Forelimb muscle (tissue), 1 donor: ENCODE measurements around the gene GLUD1. TPM values are rescaled to one million over a fixed set of nuclear protein-coding genes. Genes with fewer than 3 reads are reported as not detected.
"Not testable (repeated sequence)": the region's sequence is repeated elsewhere in the genome, so short reads cannot be mapped to it uniquely, and the experiment has no call there.

Source experiments
- DNase-seq: peaks from one replicate; pipeline ENCODE4 v3.0.0-alpha.2; 2013; ENCODE audit warnings: low read depth
- polyA plus RNA-seq: library from polyadenylated mRNA; unstranded; fragments of 120-200 nt; gene quantifications from one replicate; pipeline ENCODE4 v1.2.1, GENCODE V29; 2013; ENCODE audit not compliant: insufficient read length

GLUD1 gene
- polyA plus RNA-seq, 1 donor, result 52.3 TPM

- DNase-seq, result no peak
These were observed 49.2 kb downstream of the GLUD1 start for GRCh38 chr10:87045434-87045938.

- DNase-seq, result not testable (repeated sequence)
These were observed 51.1 kb downstream of the GLUD1 start for GRCh38 chr10:87043579-87043978.

GRCh38 chr10:87038786-87039185, 55.9 kb downstream of the GLUD1 start:
- no peak for DNase-seq

- DNase-seq, result no peak
These were observed 56.3 kb downstream of the GLUD1 start for GRCh38 chr10:87038286-87038717.

GRCh38 chr10:87036623-87037022, 58.0 kb downstream of the GLUD1 start:
- DNase-seq, result no peak

- DNase-seq, result no peak
These were observed 63.6 kb downstream of the GLUD1 start for GRCh38 chr10:87030912-87031635.

- DNase-seq, result not testable (repeated sequence)
These were observed 64.2 kb downstream of the GLUD1 start for GRCh38 chr10:87030419-87030818.

GRCh38 chr10:87026747-87027508, 67.7 kb downstream of the GLUD1 start:
- not testable (repeated sequence) for DNase-seq

GRCh38 chr10:87025285-87025958, 69.2 kb downstream of the GLUD1 start:
- DNase-seq, result not testable (repeated sequence)

GRCh38 chr10:87020056-87020455, 74.6 kb downstream of the GLUD1 start, which contains the start of gene FAM25A:
FAM25A (plus strand) TSS chr10:87020294; CDS start chr10:87020325, 31 bp downstream.
- DNase-seq, result not testable (repeated sequence)

GRCh38 chr10:87019504-87019903, 75.1 kb downstream of the GLUD1 start:
- not testable (repeated sequence) for DNase-seq

- not testable (repeated sequence) for DNase-seq
These were observed 75.6 kb downstream of the GLUD1 start for GRCh38 chr10:87019066-87019465.

- not testable (repeated sequence) for DNase-seq
These were observed 76.5 kb downstream of the GLUD1 start for GRCh38 chr10:87018127-87018526.

GRCh38 chr10:87014986-87015716, 79.5 kb downstream of the GLUD1 start:
- DNase-seq, result not testable (repeated sequence)

GRCh38 chr10:87013528-87013927, 81.1 kb downstream of the GLUD1 start:
- not testable (repeated sequence) for DNase-seq

- peak; percentile 11 for DNase-seq
These were observed 85.4 kb downstream of the GLUD1 start for GRCh38 chr10:87009134-87009696.

GRCh38 chr10:87008303-87008702, 86.3 kb downstream of the GLUD1 start:
- not testable (repeated sequence) for DNase-seq

- not testable (repeated sequence) for DNase-seq
These were observed 87.0 kb downstream of the GLUD1 start for GRCh38 chr10:87007674-87008073.

- not testable (repeated sequence) for DNase-seq
These were observed 87.5 kb downstream of the GLUD1 start for GRCh38 chr10:87007124-87007523.

GRCh38 chr10:87000491-87000890, 94.2 kb downstream of the GLUD1 start:
- DNase-seq, result no peak
